Loucy (cell line): ENCODE measurements around the gene VPS52.

Source experiments
- CTCF ChIP-seq: fragments of 200-600 bp; sonication (generic); conservative IDR thresholded peaks from 2 replicates; pipeline ENCODE4 v1.5.1; 2014; ENCODE audit warnings: mild to moderate bottlenecking, antibody characterized with exemption, low read length
- EZH2phosphoT487 ChIP-seq: fragments of 200-600 bp; IDR thresholded peaks from 2 replicates; pipeline ENCODE4 v1.6.1; 2018; ENCODE audit warnings: antibody characterized with exemption, mild to moderate bottlenecking, moderate library complexity, borderline replicate concordance

GRCh38 chr6:33319939-33320314, 48.3 kb upstream of the VPS52 start:
- no peak for TF ChIP-seq CTCF
- TF ChIP-seq EZH2phosphoT487 = no peak
